Nephron (organoid): ENCODE results near the gene TBX5.

Experiments
- H3K27ac Mint-ChIP-seq, 3 experiments: 2 replicates each; pipeline ENCODE4 v1.8.0; 2020; ENCODE audit warnings: mixed read lengths in 3 of 3, mild to moderate bottlenecking in 2 of 3, moderate library complexity in 1 of 3
- H3K27me3 Mint-ChIP-seq: 2 replicates; pipeline ENCODE4 v1.8.0; 2021; ENCODE audit warnings: low read depth, mild to moderate bottlenecking, moderate library complexity, mixed read lengths
- H3K36me3 Mint-ChIP-seq: 2 replicates; pipeline ENCODE4 v1.8.0; 2020; ENCODE audit warnings: low read depth, mixed read lengths
- H3K4me1 Mint-ChIP-seq: 2 replicates; pipeline ENCODE4 v1.8.0; 2020; ENCODE audit warnings: mixed read lengths
- H3K4me3 Mint-ChIP-seq, 3 experiments: 2 replicates each; pipeline ENCODE4 v1.8.0; 2020; ENCODE audit warnings: mild to moderate bottlenecking in 3 of 3, mixed read lengths in 3 of 3, moderate library complexity in 2 of 3
- H3K9me3 Mint-ChIP-seq: 2 replicates; pipeline ENCODE4 v1.8.0; 2020; ENCODE audit warnings: mixed read lengths
- TF ChIP-seq, protein P1 (sequence below), 3 experiments: fragments of 200-600 bp; sonication (generic); IDR thresholded peaks; one replicate each; pipeline ENCODE4 v1.5.0; 2021; ENCODE audit warnings: antibody characterized with exemption in 3 of 3; ENCODE audit not compliant: unreplicated experiment in 3 of 3

The TBX5 gene

DNA sequence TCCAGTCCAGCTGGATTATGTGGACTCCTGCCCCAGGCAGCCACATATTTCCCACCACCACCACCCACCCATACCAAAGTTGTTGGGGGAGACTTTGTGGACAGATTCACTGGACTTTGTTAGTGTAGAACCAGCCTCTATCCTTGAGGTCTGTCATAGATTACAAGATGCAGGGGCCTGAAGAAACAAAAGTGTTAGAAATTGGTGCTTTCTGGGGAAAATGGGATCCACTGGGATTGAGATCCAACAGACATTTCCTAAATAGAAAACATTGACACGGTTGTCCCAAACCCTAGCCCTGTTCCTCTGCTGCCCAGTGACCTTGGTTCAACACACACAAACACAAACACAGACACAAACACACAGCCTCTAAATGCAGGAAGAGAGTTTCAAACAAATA lies 36.6 kb upstream of the TBX5 start:
- Mint-ChIP-seq H3K9me3 (peaks cover 5% of the 10 kb centered on the region), H3K27ac (no peak overlapping the region), H3K4me3 (no peak overlapping the region), H3K36me3 (no peaks in the 10 kb centered on the region), H3K27me3 (peaks cover 100% of the 10 kb centered on the region), H3K4me1 (no peaks in the 10 kb centered on the region)
- TF ChIP-seq, protein P1, sequence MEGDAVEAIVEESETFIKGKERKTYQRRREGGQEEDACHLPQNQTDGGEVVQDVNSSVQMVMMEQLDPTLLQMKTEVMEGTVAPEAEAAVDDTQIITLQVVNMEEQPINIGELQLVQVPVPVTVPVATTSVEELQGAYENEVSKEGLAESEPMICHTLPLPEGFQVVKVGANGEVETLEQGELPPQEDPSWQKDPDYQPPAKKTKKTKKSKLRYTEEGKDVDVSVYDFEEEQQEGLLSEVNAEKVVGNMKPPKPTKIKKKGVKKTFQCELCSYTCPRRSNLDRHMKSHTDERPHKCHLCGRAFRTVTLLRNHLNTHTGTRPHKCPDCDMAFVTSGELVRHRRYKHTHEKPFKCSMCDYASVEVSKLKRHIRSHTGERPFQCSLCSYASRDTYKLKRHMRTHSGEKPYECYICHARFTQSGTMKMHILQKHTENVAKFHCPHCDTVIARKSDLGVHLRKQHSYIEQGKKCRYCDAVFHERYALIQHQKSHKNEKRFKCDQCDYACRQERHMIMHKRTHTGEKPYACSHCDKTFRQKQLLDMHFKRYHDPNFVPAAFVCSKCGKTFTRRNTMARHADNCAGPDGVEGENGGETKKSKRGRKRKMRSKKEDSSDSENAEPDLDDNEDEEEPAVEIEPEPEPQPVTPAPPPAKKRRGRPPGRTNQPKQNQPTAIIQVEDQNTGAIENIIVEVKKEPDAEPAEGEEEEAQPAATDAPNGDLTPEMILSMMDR (IDR thresholded peaks at IDR 0.05; ENCODE audit: unreplicated experiment in 3 of 3) = no peak

DNA sequence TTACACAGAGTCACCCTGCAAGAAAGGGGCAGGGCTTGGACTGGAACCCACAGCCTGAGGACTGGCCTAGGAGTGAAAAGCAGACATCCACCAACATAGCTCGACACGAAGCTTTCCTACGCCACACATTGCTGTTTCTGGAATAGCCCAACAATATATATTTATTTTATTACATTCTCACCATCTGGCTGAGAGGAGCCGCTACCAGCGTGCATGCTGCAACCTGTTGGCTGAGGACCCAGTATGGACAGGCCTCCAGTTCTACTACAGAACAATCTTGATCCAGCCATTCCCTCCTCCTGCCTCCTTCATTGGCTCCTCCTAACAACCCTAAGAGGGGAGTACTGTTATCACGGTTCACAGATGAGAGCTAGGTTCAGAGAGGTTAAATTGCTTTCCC lies 35.6 kb upstream of the TBX5 start:
- no peaks in the 10 kb centered on the region for H3K4me1 Mint-ChIP-seq
- no peak overlapping the region for H3K4me3 Mint-ChIP-seq
- TF ChIP-seq, protein P1 (IDR thresholded peaks at IDR 0.05; ENCODE audit: unreplicated experiment in 3 of 3) = no peak
- no peaks in the 10 kb centered on the region for H3K36me3 Mint-ChIP-seq
- H3K27ac Mint-ChIP-seq = no peak overlapping the region
- H3K9me3 Mint-ChIP-seq = peaks cover 13% of the 10 kb centered on the region
- peaks cover 100% of the 10 kb centered on the region for H3K27me3 Mint-ChIP-seq

DNA sequence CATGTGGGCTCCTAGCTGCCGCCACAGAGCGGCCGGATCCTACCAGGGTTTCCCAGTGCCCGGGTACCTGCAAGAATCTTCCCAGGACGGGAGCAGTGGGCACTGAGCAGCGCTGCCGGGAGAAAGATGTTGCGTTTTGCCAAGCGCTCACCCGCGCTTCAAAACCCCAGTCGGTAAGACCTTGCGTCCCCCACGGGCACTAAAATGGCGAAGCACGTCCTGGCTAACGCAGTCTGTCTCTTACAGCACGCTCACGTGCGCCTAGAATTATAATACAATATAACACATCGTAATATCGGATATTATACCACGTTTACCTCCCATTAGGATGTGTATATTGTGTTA lies 35.1 kb upstream of the TBX5 start:
- no peaks in the 10 kb centered on the region for H3K4me1 Mint-ChIP-seq
- TF ChIP-seq, protein P1 (IDR thresholded peaks at IDR 0.05; ENCODE audit: unreplicated experiment in 3 of 3) = no peak
- H3K27me3 Mint-ChIP-seq = peaks cover 100% of the 10 kb centered on the region
- H3K36me3 Mint-ChIP-seq = no peaks in the 10 kb centered on the region
- H3K4me3 Mint-ChIP-seq = no peak overlapping the region
- no peak overlapping the region for H3K27ac Mint-ChIP-seq
- H3K9me3 Mint-ChIP-seq = peaks cover 16% of the 10 kb centered on the region

DNA sequence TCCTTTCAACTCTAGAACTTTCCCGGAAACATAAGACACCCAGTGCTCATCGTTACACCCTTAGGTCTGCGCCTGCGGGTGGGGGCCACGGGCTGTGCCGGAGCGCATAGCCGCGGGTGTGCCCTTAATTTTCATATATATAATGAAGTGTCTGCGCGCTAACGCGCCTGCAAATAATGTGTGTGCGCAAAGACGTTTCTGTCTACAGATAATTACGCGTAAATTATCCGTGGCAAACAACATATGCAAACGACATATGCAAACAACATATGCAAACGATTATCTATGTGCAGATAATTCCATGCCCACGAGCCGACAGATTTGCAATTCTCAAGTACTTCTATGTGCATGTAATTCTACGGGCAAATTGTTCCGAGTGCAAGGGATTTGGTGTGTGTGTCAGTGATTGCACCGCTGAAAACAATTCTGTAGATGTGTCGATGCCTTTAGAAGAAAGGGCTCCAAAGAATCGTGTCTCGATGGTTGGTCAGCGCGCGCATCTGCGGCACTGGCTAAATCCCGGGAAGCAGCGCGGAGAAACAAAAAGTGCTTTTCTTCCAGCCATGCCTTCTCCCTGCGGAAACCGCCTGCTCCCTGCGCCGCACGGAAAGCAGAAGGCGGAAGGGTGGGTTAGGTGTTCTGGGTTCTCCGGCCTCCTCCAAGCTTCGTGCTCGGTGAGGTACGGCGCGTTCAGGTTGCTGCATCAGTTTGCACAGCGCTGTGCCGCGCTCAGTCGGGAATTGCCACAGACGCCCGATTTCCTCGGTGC lies 34.5 kb upstream of the TBX5 start:
- peaks cover 16% of the 10 kb centered on the region for H3K9me3 Mint-ChIP-seq
- H3K27me3 Mint-ChIP-seq = peaks cover 100% of the 10 kb centered on the region
- H3K27ac Mint-ChIP-seq = no peak overlapping the region
- no peaks in the 10 kb centered on the region for H3K36me3 Mint-ChIP-seq
- TF ChIP-seq, protein P1 (IDR thresholded peaks at IDR 0.05; ENCODE audit: unreplicated experiment in 3 of 3) = no peak
- no peak overlapping the region for H3K4me3 Mint-ChIP-seq
- H3K4me1 Mint-ChIP-seq = no peaks in the 10 kb centered on the region

DNA sequence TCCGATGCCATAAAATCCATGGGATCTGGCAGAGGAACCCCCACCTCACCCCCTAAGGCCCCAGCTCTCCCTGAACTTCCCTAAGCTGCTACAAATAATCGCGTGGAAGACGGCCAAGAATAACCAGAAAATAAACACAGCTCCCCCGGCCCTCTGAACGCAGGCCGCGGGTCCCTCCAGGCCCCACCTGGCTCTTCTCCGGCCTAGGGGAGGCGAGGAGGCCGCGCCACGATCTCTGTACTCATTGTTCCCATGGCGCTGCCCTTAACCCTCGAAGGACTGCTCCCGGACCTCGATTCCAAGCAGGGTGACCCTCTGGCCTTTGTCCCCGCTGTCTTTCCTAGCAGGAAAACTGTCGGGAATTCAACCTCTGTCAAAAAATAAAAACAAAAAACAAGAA lies 33.9 kb upstream of the TBX5 start:
- no peaks in the 10 kb centered on the region for H3K4me1 Mint-ChIP-seq
- H3K27me3 Mint-ChIP-seq = peaks cover 100% of the 10 kb centered on the region
- H3K4me3 Mint-ChIP-seq = no peak overlapping the region
- no peaks in the 10 kb centered on the region for H3K36me3 Mint-ChIP-seq
- H3K9me3 Mint-ChIP-seq = peaks cover 16% of the 10 kb centered on the region
- TF ChIP-seq, protein P1 (IDR thresholded peaks at IDR 0.05; ENCODE audit: unreplicated experiment in 3 of 3) = no peak
- no peak overlapping the region for H3K27ac Mint-ChIP-seq

DNA sequence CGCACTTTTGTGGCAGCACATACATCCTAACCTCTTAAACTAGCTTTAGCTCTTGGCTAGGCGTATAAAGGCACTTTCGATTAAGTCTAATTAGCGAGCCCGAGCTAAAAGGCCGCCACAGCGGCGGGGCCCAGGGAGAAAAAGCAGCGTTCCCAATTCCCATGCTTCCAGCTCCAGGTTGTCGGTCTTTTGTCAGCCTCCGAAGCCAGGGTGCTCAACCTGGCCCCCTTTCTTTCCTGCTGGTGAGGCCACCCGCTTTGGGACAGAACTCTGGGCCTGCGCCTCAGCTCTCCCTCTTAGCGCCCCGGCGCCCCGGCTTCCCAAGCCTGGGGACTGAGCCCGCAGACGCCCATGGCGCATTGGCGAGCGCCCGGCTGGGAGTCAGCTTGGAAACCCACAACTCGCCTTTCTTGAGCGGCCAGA lies 33.3 kb upstream of the TBX5 start:
- TF ChIP-seq, protein P1 (IDR thresholded peaks at IDR 0.05; ENCODE audit: unreplicated experiment in 3 of 3) = no peak
- no peaks in the 10 kb centered on the region for H3K4me1 Mint-ChIP-seq
- peaks cover 100% of the 10 kb centered on the region for H3K27me3 Mint-ChIP-seq
- no peak overlapping the region for H3K27ac Mint-ChIP-seq
- H3K9me3 Mint-ChIP-seq = peaks cover 16% of the 10 kb centered on the region
- no peak overlapping the region for H3K4me3 Mint-ChIP-seq
- no peaks in the 10 kb centered on the region for H3K36me3 Mint-ChIP-seq
